Hindlimb muscle (tissue), 1 donor: Measurements from ENCODE around the gene CNN3. TPM values are rescaled to one million over a fixed set of nuclear protein-coding genes. Genes with fewer than 3 reads are reported as not detected.

Experiments used
- DNase-seq: peaks from one replicate; pipeline ENCODE4 v3.0.0-alpha.2; 2013
- polyA plus RNA-seq: library from polyadenylated mRNA; unstranded; fragments of 120-200 nt; gene quantifications from one replicate; pipeline ENCODE4 v1.2.1, GENCODE V29; 2013; ENCODE audit not compliant: insufficient read length

Gene CNN3
- polyA plus RNA-seq, 1 donor = 353 TPM

GRCh38 chr1:94922761-94923331 lies 4.1 kb downstream of the CNN3 start:
- DNase-seq = no peak

GRCh38 chr1:94921977-94922376 lies 4.9 kb downstream of the CNN3 start:
- DNase-seq = no peak

DNA sequence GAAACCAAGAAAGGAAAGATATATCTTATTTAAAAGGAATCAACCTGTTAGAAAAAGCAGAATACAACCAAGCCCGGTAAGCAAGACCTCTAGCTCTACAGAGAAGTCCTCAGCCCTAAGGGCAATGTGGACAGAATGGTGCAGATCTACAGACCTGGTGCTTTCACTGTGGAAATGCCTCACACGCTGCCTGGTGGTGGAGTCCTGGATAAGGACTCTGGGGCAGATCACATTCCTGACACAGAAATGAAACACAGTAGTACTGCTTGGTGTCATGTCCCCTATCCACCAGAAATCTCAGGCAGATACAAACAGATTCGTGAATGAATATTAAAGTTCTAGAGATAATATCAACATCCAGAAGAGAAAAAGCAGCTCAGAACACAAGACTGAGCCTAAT lies 6.8 kb downstream of the CNN3 start:
- no peak for DNase-seq

DNA sequence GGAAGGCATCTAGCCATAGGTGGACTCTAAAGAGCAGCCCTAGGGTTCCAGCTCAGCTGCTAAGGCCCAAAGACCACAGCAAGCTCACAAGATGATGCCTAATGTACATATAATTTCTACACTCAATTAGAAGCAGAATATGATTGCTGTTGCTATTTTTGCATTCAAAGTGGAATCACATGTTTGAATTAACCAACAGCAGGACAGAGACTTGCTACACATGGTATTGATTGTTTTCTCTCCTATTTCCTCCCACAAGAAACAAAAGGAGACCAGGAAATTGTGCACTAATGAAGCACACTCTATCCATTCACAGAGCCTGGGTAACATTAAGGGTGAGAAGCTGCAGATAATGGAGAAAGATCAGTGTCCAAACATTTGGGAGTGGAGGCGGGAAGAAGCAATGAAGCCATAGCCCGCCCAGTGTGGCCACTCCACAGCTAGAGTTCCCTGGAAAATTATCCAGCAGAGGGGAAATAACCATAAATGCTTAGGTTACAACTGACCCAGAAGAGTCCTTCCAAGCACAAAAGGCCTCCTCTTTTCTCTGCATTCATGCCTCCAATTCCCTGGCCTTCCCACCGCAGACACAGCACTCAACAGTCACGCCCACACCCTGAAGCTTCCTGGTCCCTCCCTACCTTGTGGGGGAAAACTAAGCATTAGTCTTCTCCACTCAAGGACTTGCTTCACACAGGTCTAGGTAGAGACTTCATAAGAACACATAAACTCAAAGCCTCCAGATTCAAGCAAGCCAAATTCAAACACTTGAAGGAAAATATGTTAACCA lies 7.5 kb downstream of the CNN3 start:
- DNase-seq = no peak

- no peak for DNase-seq
Measured at GRCh38 chr1:94917251-94917650, 9.7 kb downstream of the CNN3 start.

GRCh38 chr1:94912263-94913184 lies 14.4 kb downstream of the CNN3 start:
- no peak for DNase-seq

GRCh38 chr1:94909486-94909885 lies 17.4 kb downstream of the CNN3 start:
- DNase-seq = no peak

GRCh38 chr1:94908965-94909364 lies 17.9 kb downstream of the CNN3 start:
- no peak for DNase-seq

DNA sequence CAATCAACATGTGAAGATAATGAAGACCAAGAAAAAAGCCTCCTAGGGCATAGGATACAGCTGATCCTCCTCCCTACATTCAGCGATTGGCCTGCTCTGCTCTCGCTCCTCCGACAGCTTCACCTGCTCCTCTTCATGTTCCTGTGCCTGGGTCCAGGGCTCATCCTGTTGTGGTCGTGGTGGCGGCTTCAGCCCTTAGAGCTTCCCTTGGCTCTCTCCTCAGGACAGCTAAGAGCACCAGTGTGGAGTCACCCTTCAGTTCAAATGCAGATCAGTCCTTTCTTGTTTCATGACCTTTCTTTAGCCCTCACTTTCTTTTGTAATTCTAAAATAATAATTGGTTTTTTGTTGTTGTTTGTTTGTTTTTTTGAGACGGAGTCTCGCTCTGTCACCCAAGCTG lies 18.7 kb downstream of the CNN3 start:
- no peak for DNase-seq

DNA sequence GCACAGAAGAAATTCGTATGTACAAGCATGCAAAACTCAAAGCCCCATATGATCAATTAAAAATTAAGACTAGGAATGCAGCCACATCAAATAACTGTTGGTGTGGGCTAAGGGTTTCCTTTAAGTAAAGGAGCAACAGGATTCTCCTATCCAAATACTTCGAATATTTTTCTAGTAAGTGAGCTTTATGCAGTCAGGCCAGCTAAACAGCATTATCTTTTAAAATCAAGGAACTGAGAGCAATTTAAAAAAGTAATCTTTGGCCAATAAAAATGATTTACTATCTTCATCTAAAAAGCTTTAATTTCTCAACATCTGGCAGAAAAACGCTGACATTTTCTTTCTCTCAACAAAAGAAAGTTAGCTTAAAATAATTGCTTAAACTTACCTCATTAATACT lies 19.8 kb downstream of the CNN3 start:
- no peak for DNase-seq

GRCh38 chr1:94906382-94906781 lies 20.5 kb downstream of the CNN3 start:
- no peak for DNase-seq

DNA sequence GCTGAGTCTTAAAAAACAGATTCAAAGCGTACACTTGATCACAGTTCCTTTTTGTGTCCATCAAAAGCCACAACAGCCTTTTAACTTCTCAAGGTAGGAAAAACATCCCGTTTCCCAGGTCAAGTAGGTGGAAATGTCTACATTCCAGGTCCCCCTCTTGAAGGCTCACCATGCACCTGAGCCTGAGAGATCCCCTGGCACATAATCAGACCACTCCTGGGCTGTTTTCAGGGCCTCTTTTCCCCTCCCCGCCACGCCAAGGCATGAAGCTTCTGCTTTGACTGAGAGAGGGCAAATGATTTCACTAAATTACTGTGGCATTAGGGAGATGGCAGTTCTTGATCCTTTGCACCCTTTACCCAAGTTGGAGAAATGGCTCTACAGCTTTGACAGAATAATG lies 21.7 kb downstream of the CNN3 start:
- no peak for DNase-seq

GRCh38 chr1:94903280-94904009 lies 23.5 kb downstream of the CNN3 start:
- no peak for DNase-seq

GRCh38 chr1:94901841-94902240 lies 25.1 kb downstream of the CNN3 start:
- DNase-seq = no peak

DNA sequence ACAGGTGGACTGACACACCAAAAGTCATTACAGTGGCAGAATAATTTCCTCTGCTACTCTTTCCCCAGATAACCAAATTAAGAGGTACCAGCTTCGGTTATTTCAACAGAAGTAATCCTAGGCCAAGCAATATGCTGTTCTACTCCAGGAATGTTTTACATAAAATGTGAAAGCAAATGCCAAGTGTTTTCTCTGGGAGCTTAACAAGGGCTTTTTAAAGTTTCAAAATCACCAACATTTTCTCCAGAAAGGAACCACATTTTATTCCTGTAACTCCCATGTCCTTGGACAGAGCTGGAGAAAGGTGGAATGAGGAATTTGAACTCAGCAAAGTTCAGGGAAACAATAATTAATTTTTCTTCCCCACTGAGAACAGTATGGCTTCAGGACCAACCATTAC lies 27.2 kb downstream of the CNN3 start:
- DNase-seq = no peak

DNA sequence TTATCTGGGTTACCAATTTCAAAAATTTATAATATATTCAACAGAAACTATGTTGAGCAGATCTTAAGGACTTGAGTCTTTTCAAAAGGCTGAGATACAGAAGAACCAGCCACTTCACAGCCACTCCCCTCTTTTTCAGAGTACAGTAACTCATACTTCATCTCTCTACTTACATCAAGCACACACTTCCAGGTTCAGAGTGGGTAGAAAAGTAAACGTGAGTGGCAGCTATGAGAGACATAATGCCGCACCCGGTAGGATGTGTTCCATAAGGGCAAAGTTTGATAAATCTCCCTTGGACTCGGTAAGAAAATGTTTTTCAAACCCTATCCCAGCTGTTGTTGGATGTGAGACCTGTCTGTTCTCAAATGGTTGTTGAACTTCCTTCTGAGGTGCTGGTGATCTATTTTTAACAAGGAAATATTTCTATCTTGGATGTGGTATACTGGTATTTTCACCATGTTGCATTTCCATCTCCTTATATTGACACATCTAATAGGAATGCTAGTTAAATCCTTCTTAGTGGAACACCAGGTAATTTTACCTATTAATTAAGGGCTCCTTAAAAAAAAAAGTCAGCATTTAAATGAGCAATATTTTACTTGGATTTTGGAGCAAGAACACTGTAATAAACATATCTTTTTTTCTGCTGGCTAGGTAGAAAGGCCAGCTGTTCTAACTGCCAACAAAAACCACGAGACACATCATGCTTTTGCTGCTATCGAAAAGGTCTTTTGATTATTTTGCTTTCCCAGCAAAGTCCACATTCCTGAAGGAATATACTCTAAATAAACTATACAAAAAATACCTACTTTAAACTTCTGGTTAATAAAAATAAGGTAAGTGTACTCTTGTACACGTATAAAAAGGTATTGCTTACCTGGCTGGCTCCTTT lies 28.2 kb downstream of the CNN3 start:
- no peak for DNase-seq

DNA sequence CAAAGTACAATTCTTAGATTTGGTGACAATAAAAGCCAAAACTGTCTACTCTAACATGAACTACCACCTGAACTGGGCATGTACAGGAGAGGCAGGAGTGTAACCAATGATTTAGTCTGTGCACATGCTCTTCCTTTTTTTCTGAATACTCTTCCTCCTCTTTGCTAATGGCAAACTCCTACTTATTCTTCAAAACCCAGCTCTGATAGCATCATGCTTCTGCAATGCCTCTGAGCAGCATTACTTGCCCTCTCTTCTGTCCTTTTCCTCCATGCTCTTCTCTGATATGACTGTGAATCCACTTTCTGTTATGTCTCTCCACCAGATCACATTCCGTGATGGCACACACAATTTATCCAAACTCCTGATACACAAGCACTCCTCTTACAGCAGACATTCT lies 31.4 kb downstream of the CNN3 start:
- no peak for DNase-seq

- DNase-seq = no peak
Measured at GRCh38 chr1:94894630-94895029, 32.3 kb downstream of the CNN3 start.

- no peak for DNase-seq
Measured at GRCh38 chr1:94892604-94893254, 34.2 kb downstream of the CNN3 start.

- no peak for DNase-seq
Measured at GRCh38 chr1:94888201-94888600, 38.7 kb downstream of the CNN3 start.

GRCh38 chr1:94887603-94888171 lies 39.2 kb downstream of the CNN3 start:
- no peak for DNase-seq
